Lung (tissue), 12 donors: ENCODE data around the gene PTK6. TPM values are rescaled to one million over a fixed set of nuclear protein-coding genes. Genes with fewer than 3 reads are reported as not detected.

Source experiments
- ATAC-seq: fragments of 200-7000 bp; cut with Tn5 transposase; one replicate; pipeline ENCODE4 v1.9.1; 2020; ENCODE audit warnings: moderate number of reproducible peaks; ENCODE audit not compliant: insufficient read depth, low FRiP score
- DNase-seq, 3 donors: peaks; one replicate each; pipeline ENCODE4 v3.0.0-alpha.2; 2013 to 2017
- H3K27ac ChIP-seq, 2 donors: one replicate each; pipeline ENCODE4 v1.5.1; 2013; ENCODE audit warnings: mild to moderate bottlenecking in 2 of 2, moderate library complexity in 2 of 2, control low read depth in 1 of 2, inconsistent platforms in 1 of 2, low read depth in 1 of 2, low read length in 1 of 2
- H3K27me3 ChIP-seq, 3 donors: one replicate each; pipeline ENCODE4 v1.5.1; 2013; ENCODE audit warnings: low read length in 2 of 3; ENCODE audit not compliant: control insufficient read depth in 3 of 3, insufficient read depth in 3 of 3
- H3K36me3 ChIP-seq, 4 donors: one replicate each; pipeline ENCODE4 v1.5.1; 2013; ENCODE audit warnings: low read length in 4 of 4, mild to moderate bottlenecking in 1 of 4, moderate library complexity in 1 of 4; ENCODE audit not compliant: control insufficient read depth in 4 of 4, insufficient read depth in 4 of 4
- H3K4me1 ChIP-seq, 5 donors: one replicate each; pipeline ENCODE4 v1.5.1; 2013; ENCODE audit warnings: low read length in 5 of 5, mild to moderate bottlenecking in 2 of 5, moderate library complexity in 1 of 5; ENCODE audit not compliant: control insufficient read depth in 5 of 5, insufficient read depth in 5 of 5
- H3K4me3 ChIP-seq: one replicate; pipeline ENCODE4 v1.5.1; 2013; ENCODE audit warnings: mild to moderate bottlenecking, control low read depth, moderate library complexity
- H3K9ac ChIP-seq, 2 donors: one replicate each; pipeline ENCODE4 v1.5.1; 2013; ENCODE audit warnings: low read length in 2 of 2, control low read depth in 1 of 2; ENCODE audit not compliant: insufficient read depth in 1 of 2
- H3K9me3 ChIP-seq, 4 donors: one replicate each; pipeline ENCODE4 v1.5.1; 2013; ENCODE audit warnings: low read length in 3 of 4, mild to moderate bottlenecking in 1 of 4, moderate library complexity in 1 of 4; ENCODE audit not compliant: control insufficient read depth in 4 of 4, insufficient read depth in 3 of 4
- CTCF ChIP-seq: IDR thresholded peaks from 2 replicates; pipeline ENCODE4 v1.5.1; 2012; ENCODE audit warnings: mild to moderate bottlenecking; ENCODE audit errors: control extremely low read depth, extremely low read depth
- WGBS, 2 donors: extraction: QIAGEN DNeasy Blood & Tissue Kit; methylation state at CpG; one replicate each; pipeline ENCODE4 v1.1.7; 2013; 5-methylcytosine and 5-hydroxymethylcytosine counted together
- polyA plus RNA-seq, 2 donors: library from polyadenylated mRNA; stranded (reverse); fragments of 200-250 nt; gene quantifications; one replicate each; pipeline ENCODE4 v1.2.1, GENCODE V29; 2013
- total RNA-seq, 2 donors: library from RNA; depleted of rRNA in 1 of 2; stranded (reverse); fragments of >200 nt in 1 of 2; gene quantifications; one replicate each; pipeline ENCODE4 v1.2.1, GENCODE V29; 2014 to 2021
- donor health status: control.
- donor health status: control.
- donor health status: Bipolar disorder and iron deficiency.
- donor health status: healthy.
- donor health status: DM: yes; HTN: yes; CAD: no.

The PTK6 gene
- total and polyA plus RNA-seq, 4 donors: 0.34 to 5.1 (median 3.7) TPM

GRCh38 chr20:63534831-63535651 lies 2.1 kb downstream of the PTK6 start:
- 66 to 79% methylated on average over 44 to 49 of the region's 49 CpGs for WGBS, 2 donors
- Histone ChIP-seq H3K9ac (no peak overlapping the region), H3K27ac (no peak overlapping the region), H3K9me3 (no peaks in the 10 kb centered on the region), H3K4me3 (no peak overlapping the region), H3K27me3 (peaks cover 0 to 10% (median 5%) of the 10 kb centered on the region in 3 donors), H3K36me3 (no peaks in the 10 kb centered on the region), H3K4me1 (peaks cover 0 to 9% (median 0%) of the 10 kb centered on the region in 5 donors)
- DNase-seq (no peak), ATAC-seq (no peak)
- TF ChIP-seq CTCF: no peak

GRCh38 chr20:63534427-63534830 lies 2.7 kb downstream of the PTK6 start:
- Histone ChIP-seq H3K27me3 (peaks cover 0 to 10% (median 5%) of the 10 kb centered on the region in 3 donors), H3K4me1 (peaks cover 0 to 10% (median 0%) of the 10 kb centered on the region in 5 donors)
- DNase-seq: no peak

GRCh38 chr20:63533871-63534393 lies 3.2 kb downstream of the PTK6 start:
- no peak for TF ChIP-seq CTCF
- H3K9me3 ChIP-seq: no peaks in the 10 kb centered on the region
- no peak for ATAC-seq
- H3K9ac ChIP-seq: no peak overlapping the region
- 54 to 72% methylated on average over 24 to 28 of the region's 28 CpGs for WGBS, 2 donors
- peaks cover 0 to 10% (median 5%) of the 10 kb centered on the region in 3 donors for H3K27me3 ChIP-seq
- no peak overlapping the region for H3K4me3 ChIP-seq
- H3K27ac ChIP-seq: peak overlapping the region in 1 of 2 donors; percentile 42
- no peak for DNase-seq
- no peaks in the 10 kb centered on the region for H3K36me3 ChIP-seq
- peaks cover 0 to 11% (median 0%) of the 10 kb centered on the region in 5 donors for H3K4me1 ChIP-seq

More at GRCh38 chr20:63534427-63534830, 2.7 kb downstream of the PTK6 start:
- H3K9ac ChIP-seq: no peak overlapping the region
- H3K4me3 ChIP-seq: no peak overlapping the region
- TF ChIP-seq CTCF: no peak
- peak overlapping the region in 1 of 2 donors; percentile 42 for H3K27ac ChIP-seq
- WGBS, 2 donors: 66 to 77% methylated on average over 12 of the region's 12 CpGs
- H3K9me3 ChIP-seq: no peaks in the 10 kb centered on the region
- H3K36me3 ChIP-seq: no peaks in the 10 kb centered on the region
- no peak for ATAC-seq
